Stimulated activated CD8-positive, alpha-beta memory T cell treated with anti-CD3 and anti-CD28 coated beads, Interleukin-7, amount 100 ng/mL, for 24 hours (primary cell): ENCODE results near the gene RAD51B.
"Not testable (repeated sequence)": the region's sequence is repeated elsewhere in the genome, so short reads cannot be mapped to it uniquely, and the experiment has no call there.

ENCODE experiments used
- DNase-seq: peaks from one replicate; pipeline ENCODE4 v3.0.0-alpha.2; 2020; ENCODE audit warnings: low read depth

Gene RAD51B

DNA sequence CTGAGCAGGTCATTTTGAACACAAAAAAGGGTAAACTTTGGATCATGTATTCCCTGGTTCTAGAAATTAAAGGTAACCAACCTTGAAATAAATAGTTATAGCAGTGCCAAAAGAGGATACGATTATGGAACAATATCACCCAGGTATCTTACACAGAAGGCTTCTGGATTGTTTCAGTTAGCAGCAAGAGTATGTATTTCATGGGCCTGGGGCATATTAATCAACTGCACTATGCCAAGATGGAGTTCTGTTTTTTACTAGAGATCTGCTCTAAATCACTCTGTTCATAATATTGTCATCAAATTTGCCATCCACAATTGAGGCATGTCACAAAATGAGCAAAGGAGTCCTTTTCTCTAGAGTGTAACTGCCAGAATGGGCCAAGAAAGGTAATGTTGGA lies 357.1 kb downstream of the RAD51B start:
- no peak for DNase-seq

DNA sequence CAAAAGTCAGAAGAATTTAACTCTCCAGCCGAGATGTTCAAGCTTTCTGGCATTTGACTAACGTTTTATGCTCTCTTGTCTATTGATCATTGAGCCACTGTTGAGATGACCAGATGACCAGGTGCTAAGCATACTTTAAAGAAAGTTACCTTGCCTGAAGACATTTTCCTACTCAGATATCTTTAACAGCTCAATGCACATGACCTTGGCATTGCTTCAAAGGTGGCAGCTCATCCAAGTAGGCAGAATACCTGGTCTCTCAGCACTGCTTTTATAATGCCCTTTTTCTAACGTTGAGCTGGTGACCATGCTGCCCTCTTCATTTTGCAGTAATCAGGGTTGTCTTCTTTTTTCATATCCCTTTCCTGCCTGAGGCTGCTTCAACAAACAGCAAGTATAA lies 358.1 kb downstream of the RAD51B start:
- DNase-seq: no peak

DNA sequence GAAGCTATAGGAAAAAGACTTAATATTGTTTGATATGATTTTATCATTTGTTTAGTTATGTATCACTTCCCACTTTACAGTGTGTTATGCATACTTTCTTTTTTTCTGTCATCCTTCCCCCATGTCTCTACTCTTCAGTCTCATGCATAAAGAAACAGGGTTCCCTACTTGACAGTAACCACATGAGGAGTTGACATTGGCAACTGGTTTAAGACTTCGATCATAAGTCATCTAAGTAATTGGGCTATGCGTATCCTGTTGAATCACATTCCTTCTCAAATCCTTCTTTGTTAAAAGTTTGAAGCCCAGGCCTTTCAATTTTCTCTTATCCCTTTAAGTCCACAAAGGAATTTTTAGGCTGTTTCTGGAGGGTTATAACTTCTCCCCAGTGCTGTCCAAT lies 358.7 kb downstream of the RAD51B start:
- DNase-seq: no peak

DNA sequence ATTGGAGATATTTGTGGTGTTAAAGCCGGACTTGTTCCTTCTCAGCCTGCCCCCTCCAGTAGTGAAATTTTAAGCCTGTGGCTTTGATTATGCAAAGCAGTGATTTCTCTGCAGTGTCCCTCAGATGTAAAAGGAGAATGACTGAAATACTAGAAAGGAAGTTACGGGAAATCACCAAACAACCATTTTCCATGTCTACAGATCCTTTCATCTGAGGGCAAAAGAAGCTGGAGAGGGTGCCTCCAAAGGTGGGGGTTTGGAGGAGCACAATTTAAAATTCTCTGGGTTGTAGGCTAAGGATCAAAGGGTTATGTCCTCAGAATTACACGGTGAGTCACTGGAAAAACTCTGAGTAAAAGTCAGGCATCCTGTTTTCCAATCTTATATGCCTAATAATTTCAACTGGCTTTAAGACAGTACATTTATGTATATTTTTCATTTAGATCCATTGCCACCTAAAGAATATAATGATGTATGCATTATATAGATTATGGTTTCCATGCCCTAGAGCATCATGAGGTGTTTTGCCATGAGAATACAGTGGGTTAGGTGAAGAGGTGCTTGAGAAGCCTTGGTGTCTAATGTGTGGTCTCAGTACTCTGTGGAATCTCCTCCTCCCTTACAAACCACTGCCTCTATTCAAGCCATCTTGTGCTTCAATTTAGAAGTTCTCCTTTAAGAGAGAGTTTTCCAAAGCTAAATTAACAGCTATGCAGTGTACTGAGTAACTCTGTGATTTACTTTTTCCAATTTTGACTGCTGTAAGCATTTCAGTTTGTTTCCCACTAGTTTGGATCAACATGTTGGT lies 362.1 kb downstream of the RAD51B start:
- DNase-seq: no peak

DNA sequence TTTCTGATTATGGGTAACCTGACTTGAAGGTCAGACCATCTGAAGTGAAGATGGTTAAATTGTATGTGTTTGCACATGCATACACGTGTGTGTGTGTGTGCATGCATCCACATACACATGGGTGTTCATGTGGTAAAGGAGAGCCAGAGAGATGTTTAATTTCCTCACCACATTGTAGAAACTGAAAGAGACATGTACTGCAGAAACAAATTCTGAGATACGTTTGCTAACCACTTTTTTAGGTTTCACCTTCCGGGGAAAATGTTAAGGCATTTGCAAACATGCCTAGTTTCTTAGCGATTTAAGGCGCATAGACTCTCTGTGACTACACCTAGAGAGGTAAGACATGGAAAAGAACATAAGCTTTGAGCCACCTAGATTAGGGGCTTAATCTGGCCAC lies 362.9 kb downstream of the RAD51B start:
- DNase-seq: no peak

DNA sequence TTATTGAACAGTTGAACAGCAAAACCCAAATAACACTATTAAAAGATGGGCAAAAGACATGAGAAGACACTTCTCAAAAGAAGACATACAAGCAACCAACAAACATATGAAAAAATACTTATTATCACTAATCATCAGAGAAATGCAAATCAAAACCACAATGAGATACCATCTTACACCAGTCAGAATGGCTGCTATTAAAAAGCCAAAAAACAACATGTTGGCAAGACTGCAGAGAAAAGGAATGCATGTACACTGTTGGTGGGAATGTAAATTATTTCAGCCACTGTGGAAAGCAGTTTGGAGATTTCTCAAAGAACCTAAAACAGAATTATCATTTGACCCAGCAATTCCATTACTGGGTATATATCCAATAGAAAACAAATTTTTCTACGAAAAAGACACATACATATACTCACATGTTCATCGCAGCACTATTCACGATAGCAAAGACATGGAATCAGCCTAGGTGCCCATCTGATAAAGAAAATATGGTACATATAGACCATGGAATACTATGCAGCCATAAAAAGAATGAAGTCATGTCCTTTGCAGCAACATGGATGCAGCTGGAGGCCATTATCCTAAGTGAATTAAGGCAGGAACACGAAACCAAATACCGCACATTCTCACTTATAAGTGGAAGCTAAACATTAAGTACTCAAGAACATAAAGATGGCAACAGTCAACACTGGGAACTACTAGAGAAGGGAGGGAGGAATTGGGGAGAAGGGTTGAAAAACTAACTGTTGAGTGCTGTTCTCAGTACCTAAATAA lies 367.1 kb downstream of the RAD51B start:
- not testable (repeated sequence) for DNase-seq

DNA sequence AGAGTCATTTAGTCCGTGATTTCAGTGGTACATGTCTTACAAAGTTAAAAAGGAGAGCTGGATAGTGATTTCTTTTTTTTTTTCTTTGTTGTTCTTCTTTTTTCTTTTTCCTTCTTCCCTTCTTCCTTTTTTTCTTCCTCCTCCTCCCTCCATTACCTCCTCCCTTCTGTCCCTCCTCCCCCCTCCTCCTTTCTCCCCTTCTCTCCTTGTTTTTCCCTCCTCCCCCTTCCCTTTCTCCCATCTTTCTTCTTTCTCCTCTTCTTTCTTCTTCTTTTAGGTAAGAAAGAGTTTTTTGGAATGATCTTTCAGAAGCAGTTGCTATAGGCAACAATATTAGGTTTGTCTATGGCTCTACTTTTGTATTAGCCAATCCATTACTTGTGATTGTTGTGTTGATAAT lies 368.6 kb downstream of the RAD51B start:
- DNase-seq: no peak

DNA sequence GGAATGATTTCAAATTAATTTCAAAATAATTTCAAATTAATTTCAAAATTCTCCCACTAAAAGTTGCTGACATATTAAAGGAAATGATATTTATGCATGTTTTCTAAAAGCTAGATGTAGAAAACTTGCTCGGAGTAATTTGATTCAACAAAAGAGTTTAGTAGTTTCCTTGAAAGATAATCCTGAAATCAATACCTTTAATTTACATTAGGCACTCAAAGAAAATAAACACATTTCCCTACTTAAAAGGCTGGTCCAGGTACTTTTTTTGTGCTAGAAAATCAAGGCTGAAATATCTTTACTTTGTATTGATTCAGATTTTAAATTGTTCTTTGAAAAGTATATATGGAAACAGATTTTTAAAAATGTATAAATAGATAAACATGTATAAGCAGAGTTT lies 370.5 kb downstream of the RAD51B start:
- no peak for DNase-seq

DNA sequence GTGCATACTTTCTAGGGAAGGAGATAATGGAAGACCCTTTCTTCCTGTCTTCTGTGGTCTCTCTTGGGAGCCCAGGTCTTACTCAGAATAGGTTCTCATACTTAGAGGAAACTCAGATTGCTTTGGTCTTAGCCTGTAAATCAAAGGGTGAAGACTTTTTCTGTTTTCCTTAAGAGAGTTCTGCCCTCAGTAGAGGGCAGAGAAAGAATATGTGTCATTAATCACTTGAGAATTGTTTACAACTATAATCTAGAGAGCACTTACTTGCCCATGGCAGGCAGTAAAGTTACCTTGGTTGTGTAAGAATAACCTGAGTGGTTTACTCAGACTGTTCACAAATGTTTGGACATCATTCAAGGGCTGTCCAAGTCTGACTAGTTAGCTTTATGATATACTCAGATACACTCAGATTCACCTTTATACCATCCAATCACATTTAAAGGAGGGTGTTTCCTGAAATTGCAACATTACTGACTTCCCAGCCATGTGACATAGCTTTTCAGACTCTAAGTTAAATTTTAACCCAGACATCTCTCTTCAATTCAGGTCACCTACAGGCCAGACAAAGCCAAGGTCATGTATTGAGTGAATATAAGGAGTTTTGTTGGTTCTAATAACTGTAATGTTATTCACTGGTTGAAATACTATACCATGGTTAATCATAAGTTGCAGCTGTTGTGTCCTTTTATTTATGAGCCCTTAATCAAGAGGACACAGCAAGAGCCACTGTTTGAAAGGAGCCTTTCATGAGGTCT lies 372.2 kb downstream of the RAD51B start:
- no peak for DNase-seq

DNA sequence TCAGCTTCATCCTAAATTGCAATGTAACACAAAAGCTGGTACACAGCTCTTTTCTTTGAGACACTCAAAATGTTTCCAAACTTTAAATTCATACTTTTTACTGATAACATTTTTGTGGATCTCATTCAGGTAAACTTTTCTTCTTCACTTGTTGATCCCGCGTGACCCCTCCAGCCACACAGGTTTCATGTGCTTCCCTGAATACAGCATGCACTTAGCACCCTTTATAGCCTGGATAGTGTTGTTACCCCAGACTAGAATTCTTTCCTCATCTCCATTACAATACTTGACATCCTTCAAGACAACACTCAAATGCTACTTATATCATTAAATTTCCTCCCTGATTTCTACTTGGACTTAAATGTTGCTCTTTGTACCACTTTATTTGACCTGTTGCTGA lies 373.4 kb downstream of the RAD51B start:
- DNase-seq: no peak

DNA sequence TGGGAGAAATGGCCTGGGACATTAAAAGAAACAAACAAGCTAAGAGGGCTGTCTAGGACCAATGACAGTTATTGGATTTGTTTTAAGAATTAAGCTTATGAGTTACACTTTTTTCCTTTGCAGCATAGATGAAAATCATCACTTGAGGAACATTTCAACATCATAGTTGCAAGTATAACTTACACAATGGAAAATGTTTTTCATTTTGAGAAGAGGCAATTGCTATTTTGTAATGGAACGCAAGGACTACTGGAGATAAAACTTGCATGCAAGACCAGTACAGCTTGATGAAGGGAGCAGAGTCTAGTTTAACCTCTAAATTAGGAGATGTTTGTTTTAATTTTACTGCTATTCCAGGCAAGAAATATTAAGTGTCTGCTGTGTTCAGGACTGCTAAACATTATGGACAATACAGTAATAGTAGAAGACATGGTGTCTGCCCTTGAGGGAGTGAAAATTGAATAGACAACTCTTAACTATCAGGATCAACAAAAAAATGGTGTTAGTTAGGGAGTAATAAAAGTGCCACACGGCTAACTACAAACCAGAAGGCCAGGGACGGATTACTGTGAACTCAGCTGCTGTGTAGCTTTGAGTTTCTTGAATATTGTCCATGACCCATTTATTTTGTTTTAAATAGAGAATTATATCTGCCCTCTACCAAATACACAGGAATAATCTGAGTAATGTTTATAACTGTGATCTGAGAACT lies 374.5 kb downstream of the RAD51B start:
- DNase-seq: no peak

DNA sequence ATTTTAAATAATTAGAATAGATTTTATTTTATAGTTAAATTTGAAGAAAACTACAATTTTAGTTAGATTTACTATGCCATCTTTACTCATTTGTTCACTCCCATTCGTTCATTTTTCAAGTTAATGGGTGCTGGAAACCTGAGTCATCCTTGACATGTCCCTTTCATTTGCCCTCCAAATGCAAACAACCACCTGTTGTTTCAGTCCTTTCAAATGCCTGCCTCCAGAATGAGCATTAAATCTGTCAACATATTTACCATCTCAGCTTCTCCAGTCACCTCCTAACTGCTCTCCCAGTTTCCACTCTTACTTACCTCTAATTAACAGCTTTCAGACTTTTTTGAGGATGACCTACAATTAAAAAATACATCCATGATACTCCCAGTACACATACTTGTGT lies 375.5 kb downstream of the RAD51B start:
- no peak for DNase-seq

DNA sequence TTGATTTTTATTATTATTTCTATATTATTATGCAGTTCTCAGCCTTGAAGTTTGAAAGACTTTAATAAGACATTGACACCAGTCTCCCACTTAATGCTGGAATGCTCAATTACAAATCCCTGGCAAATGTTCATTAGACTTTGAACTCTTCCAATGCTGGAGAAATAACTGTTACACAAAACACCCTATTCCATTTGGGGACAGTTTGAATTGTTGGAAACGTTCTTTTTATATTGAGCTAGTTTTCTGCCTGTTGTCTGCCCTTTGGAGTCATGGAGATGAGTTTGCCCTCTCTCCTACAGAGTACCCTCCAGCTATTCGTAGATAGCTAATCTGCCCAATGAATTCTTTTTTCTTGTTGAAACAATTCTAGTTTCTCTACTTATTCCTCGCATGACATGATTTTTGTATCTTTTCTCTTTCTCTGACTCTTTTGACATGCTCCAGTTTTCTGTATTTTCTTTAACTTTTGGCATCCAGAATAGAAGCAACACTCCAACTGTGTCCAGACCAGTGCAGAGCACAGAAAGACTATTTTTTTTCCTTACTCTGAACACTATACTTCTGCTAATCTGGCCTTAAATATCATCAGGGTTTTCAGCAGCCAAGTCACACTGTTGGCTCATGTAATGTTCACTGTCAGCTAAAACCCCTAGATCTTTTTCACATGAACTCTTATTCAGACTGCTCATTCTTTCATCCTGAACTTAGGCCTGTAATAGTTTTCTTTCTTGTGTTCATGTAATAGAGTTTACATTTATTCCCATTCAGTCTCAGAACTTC lies 379.3 kb downstream of the RAD51B start:
- DNase-seq: no peak

DNA sequence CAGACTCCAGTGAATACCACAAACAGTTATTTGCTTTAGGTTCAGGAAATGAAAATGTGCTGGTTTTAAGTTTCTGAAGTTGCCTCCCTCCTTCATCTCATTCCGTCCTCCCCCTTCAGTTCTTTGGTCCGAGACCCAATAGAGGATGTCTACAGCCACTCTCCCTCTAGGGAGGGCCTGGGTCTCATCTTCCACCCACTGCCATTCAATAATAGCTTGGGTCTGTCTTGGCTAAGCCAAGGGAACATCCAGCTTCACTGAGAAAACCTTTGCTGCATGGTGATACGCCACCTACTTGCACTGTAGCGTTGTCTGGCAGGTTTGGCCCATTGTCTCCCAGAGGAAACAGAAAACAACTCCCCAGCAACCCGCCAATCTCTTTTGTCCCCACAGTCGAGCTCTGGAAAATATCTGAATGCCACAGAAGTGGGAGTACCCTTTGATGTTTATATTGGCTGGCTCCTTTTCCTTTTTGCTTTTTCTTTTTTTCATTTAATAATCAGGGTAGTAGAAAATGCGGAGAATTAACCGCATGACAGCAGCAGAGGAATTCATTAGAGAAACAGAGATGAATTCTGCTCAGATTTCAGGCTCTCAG lies 380.1 kb downstream of the RAD51B start:
- no peak for DNase-seq

DNA sequence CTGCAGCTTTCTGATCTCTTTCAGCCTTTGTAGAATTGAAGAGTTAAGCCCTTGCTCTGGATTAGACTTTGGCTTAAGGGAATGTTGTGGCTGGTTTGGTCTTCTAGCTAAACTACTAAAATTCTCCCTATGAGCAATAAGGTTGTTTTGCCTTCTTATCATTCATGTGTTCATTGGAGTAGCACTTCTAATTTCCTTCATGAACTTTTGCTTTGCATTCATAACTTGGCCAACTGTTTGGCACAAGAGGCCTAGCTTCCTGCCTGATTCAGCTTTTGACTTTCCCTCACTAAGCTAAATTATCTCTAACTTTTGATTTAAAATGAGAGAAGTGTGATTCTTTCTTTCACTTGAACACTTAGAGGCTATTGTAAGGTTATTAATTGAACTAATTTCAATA lies 384.3 kb downstream of the RAD51B start:
- DNase-seq: no peak

DNA sequence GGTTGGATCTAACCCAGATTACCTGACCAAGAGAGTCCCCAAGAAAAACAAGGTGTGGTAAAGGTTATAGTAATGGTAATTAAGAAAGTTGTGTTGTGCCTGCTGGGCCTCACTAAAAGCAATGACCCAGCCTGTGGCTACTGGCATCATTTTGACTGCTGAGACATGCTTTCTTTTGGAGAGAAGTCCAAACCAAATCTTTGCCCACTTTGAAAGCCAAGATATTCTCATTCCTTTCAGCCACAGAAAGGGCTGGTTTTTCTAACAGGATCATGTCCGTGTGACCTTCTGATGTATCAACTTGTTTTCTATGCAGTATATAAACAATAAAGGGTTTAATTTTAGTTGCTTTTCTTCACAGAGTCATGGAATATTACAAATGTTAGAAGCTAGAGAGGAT lies 388.6 kb downstream of the RAD51B start:
- no peak for DNase-seq

DNA sequence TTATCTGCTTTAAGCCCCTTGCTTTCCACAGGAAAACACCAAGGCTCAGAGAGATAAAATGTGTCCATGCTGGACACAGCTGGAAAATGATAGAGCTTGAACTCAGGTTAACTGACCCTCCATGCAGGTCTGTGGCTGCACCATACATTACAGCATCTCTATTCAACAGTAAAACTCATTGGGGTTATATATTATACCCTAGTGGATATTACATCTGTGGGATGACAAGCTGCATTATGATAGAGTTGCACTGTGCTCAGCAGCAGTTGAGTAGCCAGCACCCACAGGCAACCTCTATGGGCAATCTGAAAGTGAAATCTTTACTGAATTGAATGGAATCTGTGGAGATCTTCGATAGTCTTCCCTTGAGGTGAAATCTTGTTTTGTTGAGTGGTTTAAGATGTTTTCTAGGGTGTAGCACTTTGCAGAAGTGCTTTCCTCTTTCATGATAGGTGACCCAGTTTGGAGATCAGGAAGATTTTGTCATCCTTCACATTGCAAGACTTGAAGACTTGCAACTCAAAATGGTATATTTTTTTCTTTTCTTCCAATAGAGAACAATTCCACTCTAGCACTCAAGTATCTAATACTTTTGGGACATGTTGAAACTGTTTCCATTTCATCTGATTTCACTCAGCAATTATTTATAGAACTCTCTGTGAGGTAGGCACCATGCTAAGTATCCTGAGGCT lies 389.2 kb downstream of the RAD51B start:
- DNase-seq: no peak

DNA sequence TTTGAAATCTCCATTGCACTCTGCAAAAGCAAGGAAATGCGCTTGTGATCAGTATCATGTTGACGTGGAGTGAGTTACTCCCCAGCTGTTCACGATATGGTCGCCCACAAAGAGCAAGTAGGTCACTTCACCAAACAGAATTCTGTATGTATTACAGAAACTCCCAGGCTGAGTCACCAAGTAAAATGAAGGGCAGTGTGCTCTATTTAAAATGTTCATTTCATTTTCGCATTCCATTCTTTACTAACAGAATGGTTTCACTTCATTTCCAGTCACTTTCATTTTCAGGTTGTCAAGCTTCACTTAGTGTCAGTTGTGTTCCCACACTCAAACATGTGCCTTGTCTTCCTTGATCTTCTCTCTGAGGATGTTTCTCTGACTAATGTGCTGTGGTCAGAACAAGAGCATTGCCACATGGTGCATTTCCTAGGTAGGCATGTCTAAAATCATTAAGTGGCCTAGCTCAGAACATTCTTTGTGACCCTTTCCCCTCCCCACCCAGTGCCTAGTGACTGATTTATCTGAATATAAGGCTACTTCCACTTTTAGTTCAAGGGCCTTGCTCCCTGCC lies 391.2 kb downstream of the RAD51B start:
- DNase-seq: no peak

DNA sequence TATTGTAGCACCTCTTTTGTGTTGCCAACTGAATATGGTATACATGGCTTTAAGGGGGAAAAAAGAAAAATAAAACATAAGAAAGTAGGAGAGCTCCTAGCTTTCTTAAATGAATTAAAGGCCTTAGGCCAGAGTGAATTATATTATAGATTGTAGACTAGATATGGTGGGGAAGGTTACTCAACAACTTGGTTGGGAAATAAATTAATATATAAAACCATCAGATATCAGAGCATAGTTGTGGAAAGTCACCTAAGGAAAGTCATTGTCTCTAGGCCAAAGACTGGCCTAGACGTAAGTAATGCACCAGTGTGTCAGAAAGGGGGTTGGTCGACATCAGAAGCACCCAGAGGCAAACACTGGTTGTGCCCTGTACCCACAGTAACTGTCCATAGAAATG lies 391.8 kb downstream of the RAD51B start:
- DNase-seq: no peak

DNA sequence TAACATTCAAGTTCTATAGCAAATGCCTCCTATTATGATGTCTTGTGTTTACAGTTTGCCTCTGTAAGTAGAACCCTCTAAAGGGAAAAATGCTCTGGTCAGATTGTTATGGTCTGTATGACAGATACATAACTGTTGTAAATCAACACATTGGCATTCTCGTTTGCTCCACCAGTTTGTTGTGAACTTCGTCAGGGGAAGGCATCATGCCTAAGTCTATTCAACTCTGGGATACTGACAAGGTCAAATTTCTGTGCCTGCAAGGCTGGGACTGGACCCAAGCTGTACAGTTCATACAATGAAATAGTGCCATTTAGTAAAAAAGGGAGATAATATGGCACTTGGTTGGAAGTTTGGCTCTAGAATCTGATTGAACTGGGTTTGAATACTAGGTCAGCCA lies 392.3 kb downstream of the RAD51B start:
- DNase-seq: no peak
